CD4-positive, CD25-positive, alpha-beta regulatory T cell (primary cell): ENCODE measurements around the gene DDX39A. TPM values are rescaled to one million over a fixed set of nuclear protein-coding genes. Genes with fewer than 3 reads are reported as not detected.
"Not testable (repeated sequence)": the region's sequence is repeated elsewhere in the genome, so short reads cannot be mapped to it uniquely, and the experiment has no call there.

Source experiments
- ATAC-seq, 2 donors: fragments of 150-1000 bp; cut with Tn5 transposase; one replicate each; pipeline ENCODE4 v1.10.0; 2021; ENCODE audit warnings: low read depth in 2 of 2, moderate number of reproducible peaks in 2 of 2, moderate library complexity in 1 of 2
- DNase-seq, 3 donors: peaks; one replicate each; pipeline versions ENCODE4 v3.0.0 to v3.0.0-alpha.2; 2012 to 2022; ENCODE audit warnings: mixed read lengths in 1 of 3
- H3K27ac ChIP-seq: one replicate; pipeline ENCODE4 v1.7.0; 2013; ENCODE audit warnings: mild to moderate bottlenecking, low read length; ENCODE audit not compliant: insufficient read depth, poor library complexity, severe bottlenecking
- H3K27me3 ChIP-seq: one replicate; pipeline ENCODE4 v1.7.0; 2013; ENCODE audit warnings: low read length; ENCODE audit not compliant: control insufficient read depth, insufficient read depth
- H3K36me3 ChIP-seq: one replicate; pipeline ENCODE4 v1.7.0; 2013; ENCODE audit warnings: mild to moderate bottlenecking, low read length, moderate library complexity; ENCODE audit not compliant: control insufficient read depth, insufficient read depth
- H3K4me1 ChIP-seq: 2 replicates; pipeline ENCODE4 v1.7.0; 2013; ENCODE audit warnings: mild to moderate bottlenecking, low read length; ENCODE audit not compliant: insufficient read depth, control insufficient read depth, poor library complexity, severe bottlenecking
- H3K4me3 ChIP-seq: one replicate; pipeline ENCODE4 v1.7.0; 2013; ENCODE audit warnings: low read depth, mild to moderate bottlenecking, low read length, moderate library complexity
- H3K9me3 ChIP-seq, 2 experiments: 1 replicate in 1 of 2; 2 replicates in 1 of 2; pipeline ENCODE4 v1.7.0; 2013; ENCODE audit warnings: low read length in 2 of 2, mild to moderate bottlenecking in 1 of 2, moderate library complexity in 1 of 2; ENCODE audit not compliant: control insufficient read depth in 2 of 2
- H3K27ac Mint-ChIP-seq, 3 donors: one replicate each; pipeline ENCODE4 v1.8.0; 2020 to 2022; ENCODE audit warnings: mild to moderate bottlenecking in 3 of 3, mixed read lengths in 3 of 3, moderate library complexity in 2 of 3
- H3K27me3 Mint-ChIP-seq: one replicate; pipeline ENCODE4 v1.8.0; 2022; ENCODE audit warnings: mild to moderate bottlenecking, mixed read lengths
- H3K36me3 Mint-ChIP-seq: one replicate; pipeline ENCODE4 v1.8.0; 2020; ENCODE audit warnings: mixed read lengths
- H3K4me1 Mint-ChIP-seq, 4 donors: one replicate each; pipeline ENCODE4 v1.8.0; 2020 to 2022; ENCODE audit warnings: mixed read lengths in 4 of 4, mild to moderate bottlenecking in 1 of 4
- H3K4me3 Mint-ChIP-seq, 4 donors: one replicate each; pipeline ENCODE4 v1.8.0; 2020 to 2022; ENCODE audit warnings: mild to moderate bottlenecking in 4 of 4, mixed read lengths in 4 of 4, moderate library complexity in 3 of 4
- H3K9me3 Mint-ChIP-seq, 7 donors: one replicate each; pipeline ENCODE4 v1.8.0; 2020 to 2022; ENCODE audit warnings: mixed read lengths in 7 of 7, mild to moderate bottlenecking in 3 of 7, moderate library complexity in 2 of 7
- polyA plus RNA-seq, 4 donors: library from polyadenylated mRNA; unstranded; fragments of 300-500 nt; fragmentation: Illumina TruSeq; gene quantifications; one replicate each; pipeline ENCODE4 v1.2.3, GENCODE V29; 2021
- total RNA-seq: library from RNA; stranded (reverse); gene quantifications from one replicate; pipeline ENCODE4 v1.2.3, GENCODE V29; 2022

DDX39A gene
- total RNA-seq (232 TPM), polyA plus RNA-seq (100 to 1,000 TPM; 110 to 150 (median 125) TPM)

DNA sequence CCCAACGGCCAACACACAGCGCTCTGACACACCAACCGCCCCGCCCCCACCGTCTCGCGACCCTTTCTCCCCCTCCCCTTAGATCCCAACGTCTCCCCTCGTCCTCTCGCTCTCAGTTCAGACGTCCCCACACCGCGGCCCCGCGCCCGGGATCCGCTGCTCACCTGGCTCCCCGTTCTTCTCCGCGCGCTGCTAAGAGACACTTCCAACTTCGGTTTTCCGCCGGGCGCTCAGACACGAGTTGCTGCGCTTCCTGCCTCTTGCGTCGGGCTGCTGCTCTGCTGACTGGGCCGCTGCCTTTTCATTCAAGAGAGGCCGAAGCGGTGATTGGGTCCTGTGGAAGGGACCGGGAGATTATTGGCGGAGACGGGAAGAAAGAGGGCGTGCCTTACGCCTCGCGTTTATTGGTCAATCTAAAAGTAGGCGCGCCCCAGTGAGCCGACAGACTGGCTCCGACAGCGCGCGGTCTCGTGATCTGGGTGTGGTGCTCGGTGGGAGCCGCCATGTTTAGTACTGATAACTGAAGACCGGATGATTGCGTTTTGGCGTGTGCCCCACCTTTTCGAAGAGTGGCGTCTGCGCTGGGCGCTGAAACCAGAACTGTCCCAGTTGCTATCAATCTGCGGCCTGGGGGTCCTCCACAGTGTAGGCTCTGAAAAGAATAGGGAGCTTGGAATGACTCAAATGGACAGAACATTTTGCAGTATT lies at the start of gene DDX39A:
Gene DDX39A, minus strand, starts transcription at position 236 of the 708 bp plus-strand sequence. CDS start 6,121 bp downstream, outside the sequence.
- H3K27me3 Mint-ChIP-seq, result peaks cover 16% of the 10 kb centered on the region
- H3K36me3 Mint-ChIP-seq, result peaks cover 11% of the 10 kb centered on the region
- Histone ChIP-seq H3K27ac (peak within 1 kb of the TSS; percentile 96), H3K27me3 (no peaks in the 10 kb centered on the region), H3K4me1 (peaks cover 39% of the 10 kb centered on the region), H3K36me3 (no peaks in the 10 kb centered on the region), H3K4me3 (peak within 1 kb of the TSS; percentile 81), H3K9me3 (no peaks in the 10 kb centered on the region)
- peaks cover 9 to 48% (median 32%) of the 10 kb centered on the region in 4 donors for H3K4me1 Mint-ChIP-seq
- DNase-seq (peak; percentile 96 to 100 (median 98)), ATAC-seq (peak; percentile 88 to 92)
- H3K9me3 Mint-ChIP-seq, result peaks cover 0 to 1% (median 0%) of the 10 kb centered on the region in 7 donors
- H3K4me3 Mint-ChIP-seq, result peak within 1 kb of the TSS; percentile 93 to 99 (median 95)
- H3K27ac Mint-ChIP-seq, result peak within 1 kb of the TSS; percentile 91 to 100 (median 99)

DNA sequence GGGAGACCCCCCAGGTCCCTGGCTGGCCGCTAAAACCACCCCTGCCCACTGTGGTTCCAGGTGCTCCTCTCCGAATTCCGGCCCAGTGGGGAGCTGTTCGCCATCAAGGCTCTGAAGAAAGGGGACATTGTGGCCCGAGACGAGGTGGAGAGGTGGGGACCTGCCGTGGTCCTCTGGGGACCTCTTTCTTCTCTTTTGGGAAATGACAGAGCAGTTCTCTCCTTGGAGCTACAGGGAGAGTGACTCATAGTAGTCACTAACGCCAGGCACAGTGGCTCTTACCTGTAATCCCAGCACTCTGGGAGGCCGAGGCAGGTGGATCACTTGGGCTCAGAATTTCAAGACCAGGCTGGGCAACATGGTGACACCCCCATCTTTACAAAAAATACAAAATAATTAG lies 48.7 kb upstream of the DDX39A start:
- H3K36me3 ChIP-seq, result peaks cover 58% of the 10 kb centered on the region

GRCh38 chr19:14467391-14467790 lies 48.2 kb upstream of the DDX39A start:
- Histone ChIP-seq H3K27me3 (no peaks in the 10 kb centered on the region), H3K4me3 (no peak overlapping the region), H3K4me1 (peaks cover 8% of the 10 kb centered on the region), H3K27ac (no peak overlapping the region), H3K9me3 (no peaks in the 10 kb centered on the region), H3K36me3 (peaks cover 63% of the 10 kb centered on the region)
- H3K36me3 Mint-ChIP-seq, result peaks cover 9% of the 10 kb centered on the region
- DNase-seq (no peak), ATAC-seq (no peak)
- H3K9me3 Mint-ChIP-seq, result no peaks in the 10 kb centered on the region
- H3K4me1 Mint-ChIP-seq, result no peaks in the 10 kb centered on the region
- H3K4me3 Mint-ChIP-seq, result no peak overlapping the region
- H3K27ac Mint-ChIP-seq, result no peak overlapping the region
- H3K27me3 Mint-ChIP-seq, result peaks cover 2% of the 10 kb centered on the region

More for the DNA sequence above, 48.7 kb upstream of the DDX39A start:
- H3K4me1 ChIP-seq, result peaks cover 12% of the 10 kb centered on the region
- no peaks in the 10 kb centered on the region for H3K27me3 ChIP-seq
- DNase-seq (no peak), ATAC-seq (no peak)
- no peak overlapping the region for H3K27ac ChIP-seq
- Mint-ChIP-seq H3K27ac (no peak overlapping the region), H3K9me3 (no peaks in the 10 kb centered on the region), H3K4me3 (no peak overlapping the region), H3K4me1 (peaks cover 0 to 3% (median under 1%) of the 10 kb centered on the region in 4 donors), H3K27me3 (peaks cover 6% of the 10 kb centered on the region), H3K36me3 (peaks cover 9% of the 10 kb centered on the region)
- no peak overlapping the region for H3K4me3 ChIP-seq
- no peaks in the 10 kb centered on the region for H3K9me3 ChIP-seq

- H3K9me3 Mint-ChIP-seq, result no peaks in the 10 kb centered on the region
- Histone ChIP-seq H3K4me1 (no peaks in the 10 kb centered on the region), H3K27me3 (no peaks in the 10 kb centered on the region), H3K36me3 (peaks cover 72% of the 10 kb centered on the region), H3K9me3 (no peaks in the 10 kb centered on the region), H3K4me3 (no peak overlapping the region), H3K27ac (no peak overlapping the region)
- H3K27ac Mint-ChIP-seq, result no peak overlapping the region
- H3K4me1 Mint-ChIP-seq, result peaks cover 0 to 6% (median 1%) of the 10 kb centered on the region in 4 donors
- no peaks in the 10 kb centered on the region for H3K27me3 Mint-ChIP-seq
- H3K4me3 Mint-ChIP-seq, result no peak overlapping the region
- ATAC-seq, result no peak
- peaks cover 19% of the 10 kb centered on the region for H3K36me3 Mint-ChIP-seq
- DNase-seq, result no peak
Measured at GRCh38 chr19:14463747-14464146, 44.6 kb upstream of the DDX39A start.

DNA sequence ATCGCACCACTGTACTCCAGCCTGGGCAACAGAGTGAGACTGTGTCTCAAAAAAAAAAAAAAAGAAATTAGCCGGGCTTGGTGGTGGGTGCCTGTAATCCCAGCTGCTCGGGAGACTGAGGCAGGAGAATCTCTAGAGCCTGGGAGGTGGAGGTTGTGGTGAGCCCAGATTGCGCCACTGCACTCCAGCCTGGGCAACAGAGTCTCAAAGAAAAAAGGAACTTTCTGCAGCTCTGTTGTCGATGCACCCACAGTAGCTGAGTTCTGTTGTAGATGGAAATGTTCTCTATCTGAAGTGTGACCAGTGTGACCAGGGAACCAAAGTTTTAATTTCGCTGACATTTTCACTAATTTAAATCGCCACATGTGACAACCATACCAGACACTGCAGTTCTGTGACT lies 43.3 kb upstream of the DDX39A start:
- not testable (repeated sequence) for H3K4me1 Mint-ChIP-seq, DNase-seq, H3K4me1 ChIP-seq, H3K9me3 ChIP-seq, H3K27me3 Mint-ChIP-seq, H3K27ac ChIP-seq, H3K4me3 ChIP-seq, H3K27me3 ChIP-seq, H3K27ac Mint-ChIP-seq, H3K4me3 Mint-ChIP-seq, ATAC-seq, H3K9me3 Mint-ChIP-seq
- H3K36me3 Mint-ChIP-seq, result peaks cover 21% of the 10 kb centered on the region
- peaks cover 69% of the 10 kb centered on the region for H3K36me3 ChIP-seq

DNA sequence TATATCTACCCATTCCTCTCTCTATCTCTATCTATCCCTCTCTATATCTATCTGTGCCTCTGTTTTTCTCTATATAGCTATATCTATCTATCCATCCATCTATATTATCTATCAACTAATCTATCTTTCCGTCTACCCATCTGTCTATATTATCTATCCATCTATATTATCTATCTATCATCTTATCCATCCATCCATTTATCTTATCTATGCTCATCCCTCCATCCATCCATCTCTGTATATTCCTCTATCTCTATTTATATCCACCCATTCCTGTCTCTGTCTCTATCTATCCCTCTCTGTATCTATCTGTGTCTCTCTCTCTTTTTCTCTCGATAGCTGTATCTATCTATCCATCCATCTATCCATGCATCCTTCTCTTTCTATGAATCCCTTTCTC lies 41.8 kb upstream of the DDX39A start:
- Mint-ChIP-seq H3K4me1 (peaks cover 0 to 6% (median 2%) of the 10 kb centered on the region in 4 donors), H3K27me3 (no peaks in the 10 kb centered on the region), H3K27ac (peak overlapping the region in 1 of 3 donors; percentile 0)

DNA sequence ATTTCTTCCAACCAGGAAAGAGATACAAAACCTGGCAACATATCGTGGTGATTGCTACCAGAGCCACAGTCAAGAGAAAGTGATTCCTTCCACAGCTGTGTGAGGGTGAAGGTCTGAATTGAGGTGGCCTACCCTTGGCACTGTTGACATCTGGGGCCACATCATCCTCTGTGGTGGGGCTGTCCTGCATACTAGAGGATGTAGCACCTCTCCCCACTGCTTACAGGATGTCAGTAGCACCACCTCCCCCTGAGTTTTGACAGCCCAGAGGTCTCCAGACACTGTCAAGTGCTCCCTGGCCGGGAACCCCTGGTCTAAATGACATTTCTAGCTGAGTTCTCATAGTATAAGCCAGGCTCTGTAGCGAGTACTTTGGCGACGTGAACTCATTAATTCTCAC lies 40.6 kb upstream of the DDX39A start:
- no peak for ATAC-seq
- Mint-ChIP-seq H3K27me3 (no peaks in the 10 kb centered on the region), H3K36me3 (peaks cover 25% of the 10 kb centered on the region), H3K27ac (peak overlapping the region; percentile 56 to 92 (median 56)), H3K4me1 (peaks cover 0 to 6% (median 2%) of the 10 kb centered on the region in 4 donors), H3K9me3 (no peaks in the 10 kb centered on the region), H3K4me3 (no peak overlapping the region)
- Histone ChIP-seq H3K4me1 (no peaks in the 10 kb centered on the region), H3K27ac (no peak overlapping the region), H3K9me3 (no peaks in the 10 kb centered on the region), H3K27me3 (no peaks in the 10 kb centered on the region), H3K4me3 (no peak overlapping the region), H3K36me3 (peaks cover 70% of the 10 kb centered on the region)
- no peak for DNase-seq

More for the DNA sequence above, 41.8 kb upstream of the DDX39A start:
- no peaks in the 10 kb centered on the region for H3K9me3 ChIP-seq
- no peak overlapping the region for H3K4me3 Mint-ChIP-seq
- H3K36me3 ChIP-seq, result peaks cover 69% of the 10 kb centered on the region
- no peaks in the 10 kb centered on the region for H3K9me3 Mint-ChIP-seq
- H3K4me1 ChIP-seq, result no peaks in the 10 kb centered on the region
- DNase-seq (no peak), ATAC-seq (no peak)
- peaks cover 23% of the 10 kb centered on the region for H3K36me3 Mint-ChIP-seq
- no peak overlapping the region for H3K4me3 ChIP-seq
- no peak overlapping the region for H3K27ac ChIP-seq
- no peaks in the 10 kb centered on the region for H3K27me3 ChIP-seq

DNA sequence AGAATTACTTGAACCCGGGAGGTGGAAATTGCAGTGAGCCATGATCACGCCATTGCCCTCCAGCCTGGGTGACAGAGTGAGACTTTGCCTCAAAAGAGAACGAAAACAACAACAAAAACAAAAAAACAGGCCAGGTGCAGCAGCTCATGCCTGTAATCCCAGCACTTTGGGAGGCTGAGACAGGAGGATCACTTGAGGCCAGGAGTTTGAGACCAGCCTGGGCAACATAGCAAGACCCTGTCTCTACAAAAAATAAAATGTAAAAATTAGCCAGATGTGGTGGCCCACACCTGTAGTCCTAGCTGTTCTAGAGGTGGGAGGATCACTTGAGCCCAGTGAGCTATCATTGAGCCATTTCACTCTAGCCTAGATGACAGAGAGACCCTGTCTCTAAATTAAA lies 33.2 kb upstream of the DDX39A start:
- not testable (repeated sequence) for H3K27ac ChIP-seq, H3K9me3 Mint-ChIP-seq, ATAC-seq, H3K9me3 ChIP-seq, H3K27me3 Mint-ChIP-seq, DNase-seq, H3K27me3 ChIP-seq, H3K4me3 Mint-ChIP-seq, H3K4me1 ChIP-seq, H3K4me3 ChIP-seq
- Mint-ChIP-seq H3K27ac (peak overlapping the region in 1 of 3 donors; percentile 5), H3K36me3 (peaks cover 27% of the 10 kb centered on the region), H3K4me1 (peaks cover 0 to 21% (median 7%) of the 10 kb centered on the region in 4 donors)
- H3K36me3 ChIP-seq, result peaks cover 74% of the 10 kb centered on the region
